Activated naive CD8-positive, alpha-beta T cell treated with anti-CD3 and anti-CD28 coated beads, Interleukin-2, amount 50 U/mL, for 16 hours (primary cell): Measurements from ENCODE around the gene CBLC.

Experiments
- DNase-seq: peaks from one replicate; pipeline ENCODE4 v3.0.0-alpha.2; 2020; ENCODE audit warnings: low read depth, low spot score

CBLC gene

DNA sequence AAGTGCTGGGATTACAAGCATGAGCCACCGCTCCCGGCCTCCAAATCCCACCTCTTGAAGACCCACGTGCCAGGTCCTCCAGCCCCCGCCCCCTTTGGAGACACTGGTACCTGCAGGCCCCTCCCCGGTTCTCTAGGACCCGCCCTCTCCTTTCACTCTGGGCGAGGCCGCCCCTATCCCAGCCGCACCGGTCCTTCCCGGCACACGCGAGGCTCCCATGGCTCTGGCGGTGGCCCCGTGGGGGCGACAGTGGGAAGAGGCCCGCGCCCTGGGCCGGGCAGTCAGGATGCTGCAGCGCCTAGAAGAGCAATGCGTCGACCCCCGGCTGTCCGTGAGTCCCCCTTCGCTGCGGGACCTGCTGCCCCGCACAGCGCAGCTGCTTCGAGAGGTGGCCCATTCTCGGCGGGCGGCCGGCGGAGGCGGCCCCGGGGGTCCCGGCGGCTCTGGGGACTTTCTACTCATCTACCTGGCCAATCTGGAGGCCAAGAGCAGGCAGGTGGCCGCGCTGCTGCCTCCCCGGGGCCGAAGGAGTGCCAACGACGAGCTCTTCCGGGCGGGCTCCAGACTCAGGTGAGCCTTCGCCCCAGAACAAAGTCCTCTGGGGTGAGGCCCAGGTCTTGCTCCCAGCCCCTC, at the start of gene CBLC:
CBLC (plus strand) TSS at position 176 of the 633 bp plus-strand sequence; CDS start at position 218, 42 bp downstream.
- DNase-seq: no peak

DNA sequence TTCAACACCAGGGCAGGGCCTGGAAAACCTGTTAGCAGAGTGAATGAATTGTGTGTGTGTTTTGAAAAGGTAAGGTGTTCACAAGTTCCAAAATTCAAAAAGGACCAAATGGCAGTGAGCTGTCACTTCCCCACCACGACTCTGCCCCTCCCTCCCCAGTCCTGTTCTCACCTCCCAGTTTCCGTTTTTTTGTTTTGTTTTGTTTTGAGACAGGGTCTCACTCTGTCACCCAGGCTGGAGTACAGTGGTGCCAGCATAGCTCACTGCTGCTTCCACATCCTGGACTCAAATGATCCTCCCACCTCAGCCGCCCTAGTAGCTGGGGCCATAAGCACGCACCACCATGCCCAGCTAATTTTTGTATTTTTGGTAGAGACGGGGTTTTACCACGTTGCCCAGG, 49.5 kb upstream of the CBLC start:
- no peak for DNase-seq

GRCh38 chr19:44729516-44730033, 48.1 kb upstream of the CBLC start:
- no peak for DNase-seq

DNA sequence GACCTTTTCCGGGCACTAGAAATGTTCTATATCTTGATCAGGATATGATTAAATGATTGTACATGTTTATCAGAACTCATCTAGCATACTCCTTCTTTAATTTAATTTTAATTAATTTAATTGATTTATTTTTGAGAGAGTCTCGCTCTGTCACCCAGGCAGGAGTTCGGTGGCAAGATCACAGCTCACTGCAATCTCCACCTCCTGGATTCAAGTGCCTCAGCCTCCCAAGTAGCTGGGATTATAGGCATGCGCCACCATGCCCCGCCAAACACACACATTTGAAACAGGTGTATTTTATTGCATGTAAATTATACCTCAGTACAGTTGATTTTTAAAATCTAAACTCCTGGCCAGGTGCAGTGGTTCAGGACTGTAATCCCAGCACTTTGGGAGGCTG, 46.6 kb upstream of the CBLC start:
- no peak for DNase-seq

- DNase-seq: no peak
Measured at GRCh38 chr19:44731622-44732021, 46.1 kb upstream of the CBLC start.

DNA sequence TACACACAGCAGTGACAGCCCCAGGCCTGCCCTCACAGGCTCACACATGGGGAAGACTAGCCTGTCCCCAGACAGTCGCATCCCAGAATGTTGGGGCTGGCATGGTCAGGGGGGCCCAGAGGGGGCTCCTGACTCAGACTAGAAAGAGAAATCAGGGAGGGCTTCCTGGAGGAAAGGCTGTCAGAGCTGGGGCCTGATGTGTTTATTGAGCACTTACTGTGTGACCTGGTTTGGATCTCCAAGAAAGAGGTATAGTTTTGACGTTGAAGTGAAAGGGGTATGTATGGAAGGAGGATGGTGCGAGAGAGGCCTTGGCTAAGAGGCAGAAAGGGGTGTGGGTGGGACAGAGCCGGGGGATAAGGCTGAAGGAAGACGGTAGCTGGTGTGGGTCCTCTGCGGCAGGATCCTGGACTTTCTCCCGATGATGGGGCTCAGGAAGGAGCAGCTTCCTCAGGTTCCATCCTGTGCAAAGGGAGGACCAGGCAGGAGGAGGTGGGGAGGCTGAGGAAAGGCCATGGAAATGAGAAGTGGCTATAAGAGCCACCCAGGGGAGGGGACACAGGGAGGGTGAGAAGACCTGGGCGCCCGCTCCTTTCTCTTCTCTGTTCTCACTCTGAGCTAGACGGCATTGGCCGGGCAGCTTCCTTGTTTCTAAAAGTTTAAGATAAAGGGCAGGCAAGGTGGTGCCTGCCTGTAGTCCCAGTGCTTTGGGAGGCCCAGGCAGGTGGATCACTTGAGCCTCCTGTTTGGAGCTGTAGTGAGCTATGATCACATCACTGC, 45.3 kb upstream of the CBLC start:
- no peak for DNase-seq

- DNase-seq: no peak
Measured at GRCh38 chr19:44734357-44734756, 43.3 kb upstream of the CBLC start.

DNA sequence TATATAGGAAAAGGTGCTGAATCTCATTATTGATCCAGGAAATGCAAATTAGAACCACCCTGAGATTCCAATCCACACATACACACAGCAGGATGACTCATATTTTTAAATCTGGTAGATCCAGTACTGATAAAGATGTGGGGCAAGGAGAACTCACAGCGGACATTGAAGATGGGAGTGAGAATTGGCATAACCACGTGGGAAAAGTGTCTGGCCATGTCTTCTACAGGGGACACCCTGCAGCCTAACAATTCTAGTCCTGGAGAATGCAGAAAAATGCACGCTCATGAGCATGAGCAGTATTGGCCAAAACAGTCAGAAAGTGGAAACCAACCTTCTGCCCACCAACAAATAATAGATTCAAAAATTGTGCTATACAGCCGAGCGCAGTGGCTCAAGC, 42.7 kb upstream of the CBLC start:
- DNase-seq: no peak

- no peak for DNase-seq
Measured at GRCh38 chr19:44737238-44738071, 40.2 kb upstream of the CBLC start.

GRCh38 chr19:44738136-44738535, 39.6 kb upstream of the CBLC start:
- no peak for DNase-seq

DNA sequence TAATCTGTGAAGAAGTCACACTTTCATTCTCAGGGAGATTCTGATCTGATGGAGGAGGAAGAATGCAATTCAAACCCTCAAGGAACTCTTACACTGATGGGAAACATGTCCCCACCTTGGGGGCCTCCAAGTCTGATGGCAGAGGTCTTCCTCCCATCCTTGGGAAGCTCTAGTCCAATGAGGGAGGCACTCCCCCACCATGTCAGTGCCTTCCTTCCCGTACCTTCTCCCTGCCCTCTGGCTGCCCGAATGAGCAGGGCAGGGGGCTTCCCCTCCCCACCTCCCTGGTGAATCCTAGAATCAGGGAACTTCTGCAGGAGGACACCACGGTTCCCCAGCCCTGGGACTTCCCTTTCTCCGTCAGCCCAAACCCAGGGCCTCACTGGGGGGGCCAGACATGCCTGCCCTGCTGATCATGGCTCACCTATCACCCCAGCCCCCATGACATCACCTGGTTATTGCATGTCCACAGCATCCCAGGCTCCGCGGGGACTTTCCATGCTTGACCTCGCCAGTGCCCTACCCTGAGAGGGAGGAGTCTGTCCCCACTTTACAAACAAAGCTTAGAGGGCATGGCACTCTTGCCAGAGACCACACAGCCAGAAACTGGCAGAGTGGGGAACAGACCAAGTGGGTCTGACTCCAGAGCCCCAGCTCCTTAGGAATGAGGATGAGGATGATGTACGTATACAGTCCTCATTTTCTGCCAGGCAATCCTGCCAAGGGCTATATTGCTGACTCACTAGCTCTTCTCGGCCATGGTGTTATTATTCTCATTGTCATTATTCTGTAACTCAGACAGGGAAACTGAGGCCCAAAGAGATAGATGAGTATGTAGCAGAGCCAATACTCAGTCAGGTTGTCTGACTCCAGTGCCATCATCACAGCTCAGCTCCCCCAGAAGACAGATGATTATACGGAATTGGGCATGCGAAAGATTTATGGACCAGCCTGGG, 38.8 kb upstream of the CBLC start:
- DNase-seq: no peak

DNA sequence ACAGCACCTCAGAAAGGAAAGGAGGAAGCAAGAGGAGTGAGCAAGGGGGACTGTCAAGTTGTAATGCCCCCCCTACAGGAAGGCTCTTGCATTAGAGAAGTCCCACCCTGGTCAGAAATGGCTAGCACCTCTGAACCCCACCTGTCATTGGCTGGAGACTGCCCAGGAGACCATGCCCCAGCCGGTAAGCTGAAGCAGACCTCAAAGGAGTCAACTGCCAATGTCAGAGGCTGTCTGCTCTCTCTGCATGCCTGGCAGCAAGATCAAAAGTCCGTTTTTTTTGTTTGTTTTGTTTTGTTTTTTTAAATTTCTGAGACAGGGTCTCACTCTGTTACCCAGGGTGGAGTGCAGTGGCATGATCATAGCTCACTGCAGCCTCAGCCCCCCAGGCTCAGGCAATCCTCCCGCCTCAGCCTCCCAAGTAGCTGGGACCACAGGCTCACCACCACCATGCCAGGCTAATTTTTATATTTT, 37.3 kb upstream of the CBLC start:
- DNase-seq: no peak

GRCh38 chr19:44741258-44741731, 36.4 kb upstream of the CBLC start:
- DNase-seq: no peak

- no peak for DNase-seq
Measured at GRCh38 chr19:44741841-44742329, 35.8 kb upstream of the CBLC start.

DNA sequence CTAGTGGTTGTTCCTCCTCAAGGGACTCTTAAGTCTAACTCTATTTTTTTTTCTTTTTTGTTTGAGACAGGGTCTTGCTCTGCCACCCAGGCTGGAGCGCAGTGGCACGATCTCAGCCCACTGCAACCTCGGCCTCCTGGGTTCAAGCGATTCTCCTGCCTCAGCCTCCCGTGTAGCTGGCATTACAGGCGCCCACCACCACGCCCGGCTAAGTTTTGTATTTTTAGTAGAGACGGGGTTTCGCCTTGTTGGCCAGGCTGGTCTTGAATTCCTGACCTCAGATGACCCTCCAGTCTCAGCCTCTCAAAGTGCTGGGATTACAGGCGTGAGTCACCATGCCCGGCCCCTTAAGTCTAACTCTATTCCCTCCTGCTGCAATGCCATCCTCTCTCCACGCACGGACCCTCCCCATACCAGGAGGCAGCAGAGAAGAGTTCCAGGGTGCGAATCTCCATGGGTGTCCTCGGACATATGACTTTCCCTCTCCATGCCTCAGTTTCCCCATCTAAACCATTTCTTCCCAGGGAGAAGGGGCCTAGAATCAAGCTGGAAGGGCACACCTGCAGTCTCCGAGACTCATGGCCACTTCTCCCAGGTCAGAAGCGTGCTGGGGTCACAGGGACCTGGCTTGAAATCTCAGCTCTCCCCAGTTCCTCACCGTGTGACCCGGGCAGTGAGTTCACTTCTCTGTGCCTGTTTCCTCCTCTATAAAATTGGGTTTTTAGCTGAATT, 35.2 kb upstream of the CBLC start:
- DNase-seq: no peak

GRCh38 chr19:44744871-44745332, 32.8 kb upstream of the CBLC start:
- DNase-seq: no peak

- DNase-seq: no peak
Measured at GRCh38 chr19:44745341-44745831, 32.3 kb upstream of the CBLC start.

DNA sequence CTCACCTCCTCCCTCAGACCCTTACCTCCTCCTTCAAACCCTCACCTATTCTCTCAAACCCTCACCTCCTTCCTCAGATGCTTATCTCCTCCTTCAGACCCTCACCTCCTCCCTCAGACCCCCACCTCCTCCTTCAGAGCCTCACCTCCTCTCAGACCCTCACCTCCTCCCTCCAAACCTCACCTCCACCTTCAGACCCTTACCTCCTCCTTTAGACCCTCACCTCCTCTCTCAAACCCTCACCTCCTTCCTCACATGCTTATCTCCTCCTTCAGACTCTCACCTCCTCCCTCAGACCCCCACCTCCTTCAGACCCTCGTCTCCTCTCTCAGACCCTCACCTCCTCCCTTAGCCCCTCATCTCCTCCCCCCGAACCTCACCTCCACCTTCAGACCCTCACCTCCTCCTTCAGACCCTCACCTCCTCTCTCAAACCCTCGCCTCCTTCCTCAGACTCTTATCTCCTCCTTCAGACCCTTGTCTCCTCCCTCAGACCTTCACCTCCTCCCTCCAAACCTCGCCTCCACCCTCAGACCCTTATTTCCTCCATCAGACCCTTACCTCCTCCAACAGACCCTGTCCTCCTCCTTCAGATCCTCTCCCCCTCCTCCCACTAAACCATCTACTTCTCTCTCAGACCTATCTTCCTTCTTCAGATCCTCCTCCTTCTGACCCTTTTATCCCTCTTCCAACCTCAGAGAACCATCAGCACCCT, 31.6 kb upstream of the CBLC start:
- no peak for DNase-seq

DNA sequence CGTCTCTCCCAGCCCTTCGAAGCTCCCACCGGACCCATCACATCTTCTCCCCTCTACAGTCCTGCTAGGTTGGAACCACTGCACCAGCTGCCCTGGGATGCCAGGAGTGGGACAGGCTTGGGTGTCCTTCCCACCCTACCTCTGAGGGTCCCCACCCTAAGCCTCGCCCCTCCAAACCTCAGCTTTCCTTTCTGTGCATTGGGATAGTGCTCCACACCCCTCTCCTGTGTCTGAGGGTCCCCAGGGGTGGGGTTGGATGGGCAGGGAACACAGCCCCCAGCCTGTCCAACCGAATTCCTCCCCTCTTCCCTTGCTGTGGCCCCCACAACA, 31.1 kb upstream of the CBLC start:
- no peak for DNase-seq
